Measurements from ENCODE around the gene ITGA7.
A peak's percentile ranks its signal among the peaks of the same experiment; 100 is the strongest.

ITGA7 gene

GRCh38 chr12:55706568-55707218 is 1.0 kb downstream of the ITGA7 start:
- no peak overlapping the region for H4K8ac ChIP-seq (ENCODE audit: low read depth, low read length)
- no CpG with 5 or more reads among the region's 2 CpGs for WGBS (ENCODE audit: extremely low coverage, insufficient coverage, low lambda C conversion rate)
- H3K27me3 ChIP-seq (ENCODE audit: insufficient read depth, low read length, poor library complexity): no peaks in the 10 kb centered on the region
- H2BK120ac ChIP-seq (ENCODE audit: low read depth, low read length): no peak overlapping the region
- H3K4me2 ChIP-seq (ENCODE audit: low read length): peak overlapping the region; percentile 49
- no peak overlapping the region for H2BK15ac ChIP-seq (replicated peaks; ENCODE audit: low read depth)
- peaks cover 4% of the 10 kb centered on the region for H3K4me1 ChIP-seq (ENCODE audit: control insufficient read depth, low read depth, low read length)
- no peak overlapping the region for H3K4ac ChIP-seq (ENCODE audit: low read depth, low read length)
- no peak overlapping the region for H2BK5ac ChIP-seq (ENCODE audit: low read length)
- no peak overlapping the region for H3K4me3 ChIP-seq (ENCODE audit: low read length)
- no peak for DNase-seq
- H2AK5ac ChIP-seq (ENCODE audit: low read length): no peak overlapping the region
- peak overlapping the region; percentile 82 for H3K56ac ChIP-seq (ENCODE audit: low read length)
- H3K23ac ChIP-seq (ENCODE audit: low read length): no peak overlapping the region
- no peak overlapping the region for H4K5ac ChIP-seq (ENCODE audit: low read length)
- no peaks in the 10 kb centered on the region for H3K79me1 ChIP-seq (ENCODE audit: low read length)
- H3K9ac ChIP-seq (ENCODE audit: low read length): peak overlapping the region; percentile 59
- H3K27ac ChIP-seq (ENCODE audit: low read depth, low read length): no peak overlapping the region
- H3K36me3 ChIP-seq (ENCODE audit: control insufficient read depth, insufficient read depth, low read length): no peaks in the 10 kb centered on the region
- no peaks in the 10 kb centered on the region for H3K79me2 ChIP-seq (ENCODE audit: control insufficient read depth, insufficient read depth, low read length)
- no peak overlapping the region for H3K18ac ChIP-seq (ENCODE audit: low read length)

GRCh38 chr12:55705782-55706402 is 1.8 kb downstream of the ITGA7 start:
- no peak overlapping the region for H3K4me2 ChIP-seq (ENCODE audit: low read length)
- no peaks in the 10 kb centered on the region for H3K36me3 ChIP-seq (ENCODE audit: control insufficient read depth, insufficient read depth, low read length)
- H2BK15ac ChIP-seq (replicated peaks; ENCODE audit: low read depth): no peak overlapping the region
- H3K4me1 ChIP-seq (ENCODE audit: control insufficient read depth, low read depth, low read length): peaks cover 4% of the 10 kb centered on the region
- no peak overlapping the region for H3K27ac ChIP-seq (ENCODE audit: low read depth, low read length)
- no peak overlapping the region for H3K4me3 ChIP-seq (ENCODE audit: low read length)
- H2AK5ac ChIP-seq (ENCODE audit: low read length): no peak overlapping the region
- H3K9ac ChIP-seq (ENCODE audit: low read length): no peak overlapping the region
- no CpG with 5 or more reads among the region's 5 CpGs for WGBS (ENCODE audit: extremely low coverage, insufficient coverage, low lambda C conversion rate)
- peak; percentile 68 for DNase-seq
- no peak overlapping the region for H2BK120ac ChIP-seq (ENCODE audit: low read depth, low read length)
- H2BK5ac ChIP-seq (ENCODE audit: low read length): no peak overlapping the region
- no peak overlapping the region for H3K18ac ChIP-seq (ENCODE audit: low read length)
- no peak overlapping the region for H4K5ac ChIP-seq (ENCODE audit: low read length)
- no peak overlapping the region for H3K4ac ChIP-seq (ENCODE audit: low read depth, low read length)
- peaks cover 2% of the 10 kb centered on the region for H3K79me1 ChIP-seq (ENCODE audit: low read length)
- no peaks in the 10 kb centered on the region for H3K27me3 ChIP-seq (ENCODE audit: insufficient read depth, low read length, poor library complexity)
- H3K56ac ChIP-seq (ENCODE audit: low read length): no peak overlapping the region
- no peaks in the 10 kb centered on the region for H3K79me2 ChIP-seq (ENCODE audit: control insufficient read depth, insufficient read depth, low read length)
- H4K8ac ChIP-seq (ENCODE audit: low read depth, low read length): no peak overlapping the region
- no peak overlapping the region for H3K23ac ChIP-seq (ENCODE audit: low read length)

GRCh38 chr12:55704824-55705718 is 2.6 kb downstream of the ITGA7 start:
- WGBS (ENCODE audit: extremely low coverage, insufficient coverage, low lambda C conversion rate): no CpG with 5 or more reads among the region's 9 CpGs

GRCh38 chr12:55703901-55704761 is 3.6 kb downstream of the ITGA7 start:
- no peak overlapping the region for H2AK5ac ChIP-seq (ENCODE audit: low read length)
- no peak overlapping the region for H3K27ac ChIP-seq (ENCODE audit: low read depth, low read length)
- peaks cover 4% of the 10 kb centered on the region for H3K4me1 ChIP-seq (ENCODE audit: control insufficient read depth, low read depth, low read length)
- DNase-seq: no peak
- no peak overlapping the region for H3K23ac ChIP-seq (ENCODE audit: low read length)
- H3K79me2 ChIP-seq (ENCODE audit: control insufficient read depth, insufficient read depth, low read length): no peaks in the 10 kb centered on the region
- H3K36me3 ChIP-seq (ENCODE audit: control insufficient read depth, insufficient read depth, low read length): no peaks in the 10 kb centered on the region
- no peak overlapping the region for H2BK120ac ChIP-seq (ENCODE audit: low read depth, low read length)
- no peak overlapping the region for H3K56ac ChIP-seq (ENCODE audit: low read length)
- H3K79me1 ChIP-seq (ENCODE audit: low read length): peaks cover 2% of the 10 kb centered on the region
- no peaks in the 10 kb centered on the region for H3K27me3 ChIP-seq (ENCODE audit: insufficient read depth, low read length, poor library complexity)
- H2BK5ac ChIP-seq (ENCODE audit: low read length): no peak overlapping the region
- no peak overlapping the region for H4K8ac ChIP-seq (ENCODE audit: low read depth, low read length)
- WGBS (ENCODE audit: extremely low coverage, insufficient coverage, low lambda C conversion rate): no CpG with 5 or more reads among the region's 6 CpGs
- H3K4me3 ChIP-seq (ENCODE audit: low read length): no peak overlapping the region
- no peak overlapping the region for H3K9ac ChIP-seq (ENCODE audit: low read length)
- no peak overlapping the region for H3K4me2 ChIP-seq (ENCODE audit: low read length)
- H3K18ac ChIP-seq (ENCODE audit: low read length): no peak overlapping the region
- no peak overlapping the region for H3K4ac ChIP-seq (ENCODE audit: low read depth, low read length)
- no peak overlapping the region for H4K5ac ChIP-seq (ENCODE audit: low read length)
- no peak overlapping the region for H2BK15ac ChIP-seq (replicated peaks; ENCODE audit: low read depth)

More at GRCh38 chr12:55704824-55705718, 2.6 kb downstream of the ITGA7 start:
- H3K4ac ChIP-seq (ENCODE audit: low read depth, low read length): no peak overlapping the region
- H3K79me1 ChIP-seq (ENCODE audit: low read length): peaks cover 2% of the 10 kb centered on the region
- no peak overlapping the region for H2BK120ac ChIP-seq (ENCODE audit: low read depth, low read length)
- no peak overlapping the region for H3K18ac ChIP-seq (ENCODE audit: low read length)
- H3K36me3 ChIP-seq (ENCODE audit: control insufficient read depth, insufficient read depth, low read length): no peaks in the 10 kb centered on the region
- H3K4me2 ChIP-seq (ENCODE audit: low read length): no peak overlapping the region
- H2AK5ac ChIP-seq (ENCODE audit: low read length): no peak overlapping the region
- no peak overlapping the region for H3K27ac ChIP-seq (ENCODE audit: low read depth, low read length)
- H2BK15ac ChIP-seq (replicated peaks; ENCODE audit: low read depth): no peak overlapping the region
- H4K8ac ChIP-seq (ENCODE audit: low read depth, low read length): no peak overlapping the region
- no peak overlapping the region for H3K4me3 ChIP-seq (ENCODE audit: low read length)
- H3K23ac ChIP-seq (ENCODE audit: low read length): no peak overlapping the region
- no peaks in the 10 kb centered on the region for H3K79me2 ChIP-seq (ENCODE audit: control insufficient read depth, insufficient read depth, low read length)
- no peak overlapping the region for H4K5ac ChIP-seq (ENCODE audit: low read length)
- no peak overlapping the region for H3K56ac ChIP-seq (ENCODE audit: low read length)
- peaks cover 4% of the 10 kb centered on the region for H3K4me1 ChIP-seq (ENCODE audit: control insufficient read depth, low read depth, low read length)
- no peak for DNase-seq
- H2BK5ac ChIP-seq (ENCODE audit: low read length): no peak overlapping the region
- H3K9ac ChIP-seq (ENCODE audit: low read length): no peak overlapping the region
- no peaks in the 10 kb centered on the region for H3K27me3 ChIP-seq (ENCODE audit: insufficient read depth, low read length, poor library complexity)

GRCh38 chr12:55703288-55703687 is 4.4 kb downstream of the ITGA7 start:
- Histone ChIP-seq H3K27me3 (ENCODE audit: insufficient read depth, low read length, poor library complexity) (no peaks in the 10 kb centered on the region), H3K36me3 (ENCODE audit: control insufficient read depth, insufficient read depth, low read length) (no peaks in the 10 kb centered on the region), H3K56ac (ENCODE audit: low read length) (no peak overlapping the region), H3K4me1 (ENCODE audit: control insufficient read depth, low read depth, low read length) (peaks cover 1% of the 10 kb centered on the region), H2BK15ac (replicated peaks; ENCODE audit: low read depth) (no peak overlapping the region), H3K9ac (ENCODE audit: low read length) (no peak overlapping the region), H3K79me2 (ENCODE audit: control insufficient read depth, insufficient read depth, low read length) (no peaks in the 10 kb centered on the region), H3K23ac (ENCODE audit: low read length) (no peak overlapping the region), H3K79me1 (ENCODE audit: low read length) (peaks cover 2% of the 10 kb centered on the region), H3K18ac (ENCODE audit: low read length) (no peak overlapping the region), H2AK5ac (ENCODE audit: low read length) (no peak overlapping the region), H2BK120ac (ENCODE audit: low read depth, low read length) (no peak overlapping the region), H3K4me2 (ENCODE audit: low read length) (no peak overlapping the region), H3K4me3 (ENCODE audit: low read length) (no peak overlapping the region), H3K4ac (ENCODE audit: low read depth, low read length) (no peak overlapping the region), H2BK5ac (ENCODE audit: low read length) (no peak overlapping the region), H4K8ac (ENCODE audit: low read depth, low read length) (no peak overlapping the region), H4K5ac (ENCODE audit: low read length) (no peak overlapping the region), H3K27ac (ENCODE audit: low read depth, low read length) (no peak overlapping the region)
- no peak for DNase-seq
- WGBS (ENCODE audit: extremely low coverage, insufficient coverage, low lambda C conversion rate): no CpG with 5 or more reads among the region's 2 CpGs

Data from mesendoderm (in vitro differentiated cells).